ENCODE data around the gene NPFF. TPM values are rescaled to one million over a fixed set of nuclear protein-coding genes. Genes with fewer than 3 reads are reported as not detected.

NPFF gene
- total and polyA plus RNA-seq, 2 of the 13 experiments (the other 11 are each of a cell fraction or from before 2014, with no cell fraction given), result not detected

DNA sequence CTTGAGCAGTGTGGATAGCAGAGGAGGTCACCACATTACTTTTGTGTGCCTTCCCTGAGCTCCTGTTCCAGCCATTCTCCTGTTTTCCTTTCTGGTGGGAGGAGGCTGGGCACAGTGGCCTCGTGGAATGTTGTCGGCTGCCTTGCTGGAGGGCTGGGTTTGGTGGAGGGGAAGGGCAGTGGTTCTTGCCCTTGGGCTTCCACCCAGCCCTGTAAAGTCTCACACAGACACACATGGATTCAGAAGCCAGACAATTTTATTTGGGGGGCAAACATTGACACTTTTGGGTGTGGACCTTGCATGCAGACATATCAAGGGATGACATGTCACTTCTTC, 866 bp downstream of the NPFF start (continued):
- TF ChIP-seq, protein P1, sequence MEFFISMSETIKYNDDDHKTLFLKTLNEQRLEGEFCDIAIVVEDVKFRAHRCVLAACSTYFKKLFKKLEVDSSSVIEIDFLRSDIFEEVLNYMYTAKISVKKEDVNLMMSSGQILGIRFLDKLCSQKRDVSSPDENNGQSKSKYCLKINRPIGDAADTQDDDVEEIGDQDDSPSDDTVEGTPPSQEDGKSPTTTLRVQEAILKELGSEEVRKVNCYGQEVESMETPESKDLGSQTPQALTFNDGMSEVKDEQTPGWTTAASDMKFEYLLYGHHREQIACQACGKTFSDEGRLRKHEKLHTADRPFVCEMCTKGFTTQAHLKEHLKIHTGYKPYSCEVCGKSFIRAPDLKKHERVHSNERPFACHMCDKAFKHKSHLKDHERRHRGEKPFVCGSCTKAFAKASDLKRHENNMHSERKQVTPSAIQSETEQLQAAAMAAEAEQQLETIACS (CRISPR knock-in tag; IDR thresholded peaks at IDR 0.05), result no peak
- TF ChIP-seq ZBTB2 (CRISPR knock-in tag; IDR thresholded peaks at IDR 0.05; ENCODE audit: low read depth), result no peak
- TF ChIP-seq ZNF326 (CRISPR knock-in tag; IDR thresholded peaks at IDR 0.05; ENCODE audit: borderline replicate concordance), result no peak
- no peak for TF ChIP-seq NBN (conservative IDR thresholded peaks at IDR 0.05)

DNA sequence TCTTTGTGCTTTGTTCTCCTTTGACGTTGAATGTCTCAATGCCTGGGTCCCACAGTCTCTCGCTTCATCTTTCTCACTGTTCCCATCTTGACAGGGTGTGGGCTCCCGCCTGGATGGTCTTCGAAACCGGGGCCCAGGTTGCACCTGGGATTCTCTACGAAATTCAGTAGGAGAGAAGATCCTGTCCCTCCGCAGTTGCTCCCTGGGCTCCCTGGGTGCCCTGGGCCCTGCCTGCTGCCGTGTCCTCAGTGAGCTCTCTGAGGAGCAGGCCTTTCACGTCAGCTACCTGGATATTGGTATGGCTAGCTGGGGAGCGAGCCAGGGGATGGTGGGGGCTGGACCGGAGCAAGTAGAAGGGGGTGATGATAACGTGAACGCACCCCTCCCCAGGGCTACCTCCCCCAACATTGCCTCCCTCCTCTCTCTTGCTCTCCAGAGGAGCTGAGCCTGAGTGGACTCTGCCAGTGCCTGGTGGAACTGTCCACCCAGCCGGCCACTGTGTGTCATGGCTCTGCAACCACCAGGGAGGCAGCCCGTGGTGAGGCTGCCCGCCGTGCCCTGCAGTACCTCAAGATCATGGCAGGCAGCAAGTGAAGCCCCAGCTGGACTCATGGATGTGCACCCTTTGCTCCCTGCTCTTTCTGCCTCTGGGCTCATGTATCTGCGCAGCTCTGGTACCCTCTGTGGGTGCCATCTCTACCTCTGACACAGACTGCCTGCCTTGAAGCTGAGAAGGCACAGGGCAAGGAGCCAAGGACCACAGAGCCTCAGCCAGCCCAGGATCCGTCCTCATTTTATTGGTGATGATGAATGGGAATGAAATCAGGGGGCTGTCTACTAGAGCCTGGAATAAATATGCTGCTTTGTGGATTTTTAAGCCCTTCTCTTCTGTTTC, 1.5 kb downstream of the NPFF start:
- CTCF ChIA-PET (ENCODE audit: low intra/inter-chr PET ratio, low total read pairs), result no interaction called here
- BruUV-seq (replicated peaks), result no TSS peak
- peaks cover 18% of the 10 kb centered on the region for H3K4me1 ChIP-seq (ENCODE audit: insufficient read depth, low read length)
- H3K27ac ChIP-seq (ENCODE audit: extremely low read length, insufficient read depth, low read length), result no peak overlapping the region
- no peak overlapping the region for H3K9ac ChIP-seq (ENCODE audit: insufficient read depth, low read depth, low read length)
- in situ Hi-C loops (cut with HindIII; ENCODE audit: extremely low pct_ligation_motif_present, low pct_unique_long_range_greater_than_20kb) (no loop called here), intact Hi-C loops (cut with micrococcal nuclease; ENCODE audit: unreplicated experiment) (loop anchor here (5.0 kb wide), 1 partner anchor 34 kb away; no protein-coding TSS in a partner anchor)
- H3K9me3 ChIP-seq (ENCODE audit: low read length), result no peaks in the 10 kb centered on the region
- FAIRE-seq (no peak), ATAC-seq (no peak), DNase-seq (ENCODE audit: low spot score) (no peak)
- WGBS (ENCODE audit: low lambda C conversion rate), result 96% methylated on average over 14 of the region's 19 CpGs
- H3K36me3 ChIP-seq (replicated peaks in 1 of 2; ENCODE audit: control insufficient read depth in 1 of 2, insufficient read depth in 2 of 2, low read length in 2 of 2), result peaks cover 10 to 23% of the 10 kb centered on the region in 2 experiments; a peak in 4 of 5 replicates
- TF ChIP-seq MZF1 (CRISPR knock-in tag; IDR thresholded peaks at IDR 0.05; ENCODE audit: borderline replicate concordance) (no peak), POLR2G (IDR thresholded peaks at IDR 0.05; ENCODE audit: low read depth, low read length) (peak; percentile 25; the same call in 1 of the 2 replicates)
- POLR2A ChIA-PET, result interaction anchor here (1.4 kb wide), 1 partner anchor 185 kb away, joined by 3 read pairs; the partner anchor contains the start of gene AAAS
- H3K27me3 ChIP-seq (ENCODE audit: control insufficient read depth in 1 of 2, insufficient read depth in 2 of 2, low read length in 2 of 2), result no peaks in the 10 kb centered on the region
- H2AFZ ChIP-seq (ENCODE audit: low read length), result no peak overlapping the region
- peaks cover 16% of the 10 kb centered on the region for H3K79me2 ChIP-seq (ENCODE audit: insufficient read depth, low read length)
- no peaks in the 10 kb centered on the region for H4K20me1 ChIP-seq (ENCODE audit: insufficient read depth, low read length)
- H3K4me3 ChIP-seq (replicated peaks in 1 of 3; ENCODE audit: insufficient read depth in 1 of 3, low read depth in 2 of 3, low read length in 3 of 3), result no peak overlapping the region
- H3K4me2 ChIP-seq (ENCODE audit: low read depth, low read length), result no peak overlapping the region
